Measurements from ENCODE around the gene FNTB.
A peak's percentile ranks its signal among the peaks of the same experiment; 100 is the strongest.

The FNTB gene

GRCh38 chr14:64983439-64984310, 3.0 kb upstream of the FNTB start:
- DNase-seq, result peak; percentile 40

- DNase-seq, result no peak
These were observed 708 bp downstream of the FNTB start for GRCh38 chr14:64987438-64987767.

GRCh38 chr14:64990296-64990695, 3.6 kb downstream of the FNTB start:
- no peak for DNase-seq

GRCh38 chr14:64990939-64991338, 4.2 kb downstream of the FNTB start:
- no peak for DNase-seq

- no peak for DNase-seq
These were observed 5.7 kb downstream of the FNTB start for GRCh38 chr14:64992328-64992885.

- no peak for DNase-seq
These were observed 6.7 kb downstream of the FNTB start for GRCh38 chr14:64993266-64993930.

GRCh38 chr14:64994540-64994939, 7.8 kb downstream of the FNTB start:
- DNase-seq, result no peak

- no peak for DNase-seq
These were observed 8.6 kb downstream of the FNTB start for GRCh38 chr14:64995291-64995690.

- DNase-seq, result no peak
These were observed 10.6 kb downstream of the FNTB start for GRCh38 chr14:64997108-64997794.

- DNase-seq, result no peak
These were observed 11.8 kb downstream of the FNTB start for GRCh38 chr14:64998455-64998931.

- no peak for DNase-seq
These were observed 14.3 kb downstream of the FNTB start for GRCh38 chr14:65000898-65001591.

- DNase-seq, result no peak
These were observed 15.0 kb downstream of the FNTB start for GRCh38 chr14:65001723-65002122.

- no peak for DNase-seq
These were observed 16.0 kb downstream of the FNTB start for GRCh38 chr14:65002586-65003210.

GRCh38 chr14:65003394-65003793, 16.7 kb downstream of the FNTB start:
- DNase-seq, result no peak

- no peak for DNase-seq
These were observed 19.6 kb downstream of the FNTB start for GRCh38 chr14:65006261-65006721.

- DNase-seq, result no peak
These were observed 20.5 kb downstream of the FNTB start for GRCh38 chr14:65007202-65007601.

GRCh38 chr14:65010211-65010931, 23.7 kb downstream of the FNTB start:
- no peak for DNase-seq

GRCh38 chr14:65011538-65011937, 24.8 kb downstream of the FNTB start:
- DNase-seq, result no peak

GRCh38 chr14:65012353-65012752, 25.7 kb downstream of the FNTB start:
- no peak for DNase-seq

- DNase-seq, result no peak
These were observed 28.7 kb downstream of the FNTB start for GRCh38 chr14:65015391-65015790.

GRCh38 chr14:65016471-65016870, 29.8 kb downstream of the FNTB start:
- no peak for DNase-seq

Measured in NCI-H146 (cell line).